CD4-positive, alpha-beta T cell treated with Interleukin-15 for 4 hours (primary cell): ENCODE data around the gene TEX11.
A peak's percentile ranks its signal among the peaks of the same experiment; 100 is the strongest.
"Not testable (repeated sequence)": the region's sequence is repeated elsewhere in the genome, so short reads cannot be mapped to it uniquely, and the experiment has no call there.

Source experiments
- DNase-seq: peaks from one replicate; pipeline ENCODE4 v3.0.0-alpha.2; 2020; ENCODE audit warnings: low spot score

Gene TEX11

GRCh38 chrX:70755850-70756249 lies 152.7 kb downstream of the TEX11 start:
- DNase-seq: peak; percentile 43

- no peak for DNase-seq
Measured at GRCh38 chrX:70754169-70754848, 154.2 kb downstream of the TEX11 start.

GRCh38 chrX:70733774-70734173 lies 174.7 kb downstream of the TEX11 start:
- not testable (repeated sequence) for DNase-seq

- DNase-seq: not testable (repeated sequence)
Measured at GRCh38 chrX:70727961-70728360, 180.6 kb downstream of the TEX11 start.

GRCh38 chrX:70720721-70721120 lies 187.8 kb downstream of the TEX11 start:
- no peak for DNase-seq

GRCh38 chrX:70711336-70711735 lies 197.2 kb downstream of the TEX11 start:
- not testable (repeated sequence) for DNase-seq

GRCh38 chrX:70694339-70695122 lies 214.0 kb downstream of the TEX11 start:
- no peak for DNase-seq

GRCh38 chrX:70679455-70679854 lies 229.1 kb downstream of the TEX11 start:
- DNase-seq: not testable (repeated sequence)

- DNase-seq: no peak
Measured at GRCh38 chrX:70675284-70675683, 233.2 kb downstream of the TEX11 start.

- DNase-seq: no peak
Measured at GRCh38 chrX:70672326-70672725, 236.2 kb downstream of the TEX11 start.

GRCh38 chrX:70669120-70669519 lies 239.4 kb downstream of the TEX11 start:
- no peak for DNase-seq

GRCh38 chrX:70664726-70665125 lies 243.8 kb downstream of the TEX11 start:
- DNase-seq: peak; percentile 4

- not testable (repeated sequence) for DNase-seq
Measured at GRCh38 chrX:70661124-70661523, 247.4 kb downstream of the TEX11 start.

GRCh38 chrX:70657546-70657945 lies 251.0 kb downstream of the TEX11 start:
- not testable (repeated sequence) for DNase-seq

- DNase-seq: no peak
Measured at GRCh38 chrX:70656304-70656703, 252.2 kb downstream of the TEX11 start.

GRCh38 chrX:70647910-70648309 lies 260.6 kb downstream of the TEX11 start:
- not testable (repeated sequence) for DNase-seq

GRCh38 chrX:70636218-70636617 lies 272.3 kb downstream of the TEX11 start:
- DNase-seq: no peak

GRCh38 chrX:70635669-70636068 lies 272.8 kb downstream of the TEX11 start:
- no peak for DNase-seq

GRCh38 chrX:70635227-70635626 lies 273.3 kb downstream of the TEX11 start:
- DNase-seq: no peak

GRCh38 chrX:70621743-70622142 lies 286.8 kb downstream of the TEX11 start:
- DNase-seq: no peak

GRCh38 chrX:70618467-70618866 lies 290.0 kb downstream of the TEX11 start:
- DNase-seq: no peak

GRCh38 chrX:70613295-70613694 lies 295.2 kb downstream of the TEX11 start:
- no peak for DNase-seq

- no peak for DNase-seq
Measured at GRCh38 chrX:70605352-70605751, 303.2 kb downstream of the TEX11 start.
